ENCODE results near the gene TRIM37.
"Not testable (repeated sequence)": the region's sequence is repeated elsewhere in the genome, so short reads cannot be mapped to it uniquely, and the experiment has no call there.

Gene TRIM37

DNA sequence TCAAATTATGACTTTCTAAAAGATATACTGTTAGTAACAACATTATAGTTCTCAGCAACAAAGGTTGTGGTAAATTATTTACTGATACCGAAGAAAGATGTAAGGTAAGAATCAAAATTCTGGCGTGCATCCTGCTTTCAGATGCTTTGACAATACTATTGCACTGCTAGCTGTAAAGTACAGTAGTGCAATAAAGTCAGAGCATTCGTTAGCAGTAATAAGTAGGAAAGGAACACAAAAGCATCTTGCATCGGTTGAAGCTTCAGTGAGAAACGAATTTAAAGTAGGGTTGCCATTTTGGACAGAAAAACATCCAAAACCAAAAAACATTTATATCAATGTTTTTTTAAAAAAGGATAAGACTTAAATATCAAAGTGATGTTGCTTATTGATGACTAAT, 44.3 kb upstream of the TRIM37 start:
- TF ChIP-seq CTCF (IDR thresholded peaks at IDR 0.05; ENCODE audit: borderline replicate concordance, insufficient read depth, low read depth, low read length) = no peak
- H3K4me3 ChIP-seq (ENCODE audit: low read depth, low read length) = no peak overlapping the region

DNA sequence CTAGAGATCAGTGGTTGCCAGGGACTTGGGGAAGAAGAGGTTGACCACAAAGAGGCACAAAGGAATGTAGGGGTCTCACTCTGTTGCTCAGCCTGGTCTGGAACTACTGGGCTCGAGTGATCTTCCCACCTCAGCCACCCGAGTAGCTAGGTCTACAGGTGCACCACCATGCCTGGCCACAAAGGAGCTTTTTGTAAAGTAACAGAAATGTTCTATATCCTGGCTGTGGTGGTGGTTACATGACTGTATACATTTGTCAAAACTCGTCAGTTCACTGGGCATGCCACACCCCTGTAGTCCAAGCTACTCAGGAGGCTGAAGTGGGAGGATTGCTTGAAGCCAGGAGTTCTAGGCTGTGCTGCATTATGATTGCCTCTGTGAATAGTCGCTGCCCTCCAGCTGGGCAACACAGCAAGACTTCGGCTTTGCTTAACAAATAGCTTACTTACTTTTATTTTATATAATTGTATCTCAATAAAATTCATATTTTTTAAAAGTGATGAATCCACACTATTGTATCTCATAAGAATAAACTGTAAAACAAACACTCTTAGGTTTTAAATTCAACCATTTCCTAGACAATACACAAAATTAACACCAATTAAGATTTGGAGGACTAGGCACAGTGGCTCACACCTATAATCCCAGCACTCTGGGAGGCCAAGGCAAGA, 43.3 kb upstream of the TRIM37 start:
- no peak for TF ChIP-seq CTCF (IDR thresholded peaks at IDR 0.05; ENCODE audit: borderline replicate concordance, insufficient read depth, low read depth, low read length)
- no peak overlapping the region for H3K4me3 ChIP-seq (ENCODE audit: low read depth, low read length)

DNA sequence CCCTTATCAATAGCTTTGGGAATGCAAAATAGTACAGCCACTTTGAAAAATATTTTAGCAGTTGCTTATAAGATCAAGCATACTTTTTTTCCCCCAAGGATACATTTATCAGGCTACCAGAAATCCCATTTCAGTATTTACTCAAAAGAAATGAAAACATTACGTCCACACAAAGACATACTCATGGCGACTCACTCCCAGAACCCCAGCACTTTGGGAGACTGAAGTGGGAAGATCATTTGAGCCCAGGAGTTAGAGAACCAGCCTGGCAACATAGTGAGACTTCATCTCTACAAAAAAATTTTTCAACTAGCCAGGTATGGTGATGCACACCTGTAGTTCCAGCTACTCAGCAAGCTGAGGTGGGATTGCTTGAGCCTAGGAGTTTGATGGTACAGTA, 42.4 kb upstream of the TRIM37 start:
- H3K4me3 ChIP-seq (ENCODE audit: low read depth, low read length) = no peak overlapping the region
- TF ChIP-seq CTCF (IDR thresholded peaks at IDR 0.05; ENCODE audit: borderline replicate concordance, insufficient read depth, low read depth, low read length) = no peak

GRCh38 chr17:59145571-59146096, 39.0 kb upstream of the TRIM37 start:
- H3K4me3 ChIP-seq (ENCODE audit: low read depth, low read length) = no peak overlapping the region
- no peak for TF ChIP-seq CTCF (IDR thresholded peaks at IDR 0.05; ENCODE audit: borderline replicate concordance, insufficient read depth, low read depth, low read length)

DNA sequence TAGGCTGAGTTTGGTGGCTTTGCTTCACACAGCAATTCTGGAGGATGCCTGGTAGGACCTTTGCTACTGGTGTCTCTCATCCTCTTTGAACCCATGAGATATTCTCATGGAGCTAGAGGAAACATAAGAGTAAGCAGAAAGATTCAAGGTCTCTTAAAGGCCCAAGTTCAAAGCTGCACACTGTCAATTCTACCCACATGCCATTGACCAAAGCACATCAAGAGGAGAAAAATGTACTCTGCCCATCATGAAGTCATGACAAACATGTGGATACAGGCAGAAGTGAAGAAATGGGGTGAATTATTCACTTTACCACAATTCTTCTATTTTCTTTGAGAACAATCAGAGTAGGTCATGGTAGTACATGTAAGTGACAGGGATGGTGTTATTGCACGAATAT, 35.2 kb upstream of the TRIM37 start:
- no peak overlapping the region for H3K4me3 ChIP-seq (ENCODE audit: low read depth, low read length)
- TF ChIP-seq CTCF (IDR thresholded peaks at IDR 0.05; ENCODE audit: borderline replicate concordance, insufficient read depth, low read depth, low read length) = no peak

GRCh38 chr17:59139939-59140338, 33.3 kb upstream of the TRIM37 start:
- TF ChIP-seq CTCF (IDR thresholded peaks at IDR 0.05; ENCODE audit: borderline replicate concordance, insufficient read depth, low read depth, low read length) = no peak
- no peak overlapping the region for H3K4me3 ChIP-seq (ENCODE audit: low read depth, low read length)

DNA sequence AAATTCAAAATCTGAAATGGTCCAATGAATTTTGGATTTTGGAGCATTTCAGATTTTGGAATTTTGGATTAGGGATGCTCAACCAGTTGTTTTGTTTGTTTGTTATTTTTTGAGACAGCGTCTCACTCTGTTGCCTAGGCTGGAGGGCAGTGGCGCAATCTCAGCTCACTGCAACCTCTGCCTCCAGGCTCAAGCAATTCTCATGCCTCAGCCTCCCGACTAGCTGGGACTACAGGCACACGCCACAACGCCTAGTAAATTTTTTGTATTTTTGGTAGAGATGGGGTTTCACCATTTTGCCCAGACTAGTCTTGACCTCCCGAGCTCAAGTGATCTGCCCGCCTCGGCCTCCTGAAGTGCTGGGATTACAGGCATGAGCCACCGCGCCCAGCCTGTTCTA, 31.7 kb upstream of the TRIM37 start:
- not testable (repeated sequence) for H3K4me3 ChIP-seq (ENCODE audit: low read depth, low read length)
